Nephron (organoid): ENCODE measurements around the gene SLC2A4.
A peak's percentile ranks its signal among the peaks of the same experiment; 100 is the strongest.

Experiments
- H3K27ac Mint-ChIP-seq, 3 experiments: 2 replicates each; pipeline ENCODE4 v1.8.0; 2020; ENCODE audit warnings: mixed read lengths in 3 of 3, mild to moderate bottlenecking in 2 of 3, moderate library complexity in 1 of 3
- H3K27me3 Mint-ChIP-seq: 2 replicates; pipeline ENCODE4 v1.8.0; 2021; ENCODE audit warnings: low read depth, mild to moderate bottlenecking, moderate library complexity, mixed read lengths
- H3K36me3 Mint-ChIP-seq: 2 replicates; pipeline ENCODE4 v1.8.0; 2020; ENCODE audit warnings: low read depth, mixed read lengths
- H3K4me1 Mint-ChIP-seq: 2 replicates; pipeline ENCODE4 v1.8.0; 2020; ENCODE audit warnings: mixed read lengths
- H3K4me3 Mint-ChIP-seq, 3 experiments: 2 replicates each; pipeline ENCODE4 v1.8.0; 2020; ENCODE audit warnings: mild to moderate bottlenecking in 3 of 3, mixed read lengths in 3 of 3, moderate library complexity in 2 of 3
- H3K9me3 Mint-ChIP-seq: 2 replicates; pipeline ENCODE4 v1.8.0; 2020; ENCODE audit warnings: mixed read lengths
- TF ChIP-seq, protein P1 (sequence below), 3 experiments: fragments of 200-600 bp; sonication (generic); IDR thresholded peaks; one replicate each; pipeline ENCODE4 v1.5.0; 2021; ENCODE audit warnings: antibody characterized with exemption in 3 of 3; ENCODE audit not compliant: unreplicated experiment in 3 of 3

The SLC2A4 gene

DNA sequence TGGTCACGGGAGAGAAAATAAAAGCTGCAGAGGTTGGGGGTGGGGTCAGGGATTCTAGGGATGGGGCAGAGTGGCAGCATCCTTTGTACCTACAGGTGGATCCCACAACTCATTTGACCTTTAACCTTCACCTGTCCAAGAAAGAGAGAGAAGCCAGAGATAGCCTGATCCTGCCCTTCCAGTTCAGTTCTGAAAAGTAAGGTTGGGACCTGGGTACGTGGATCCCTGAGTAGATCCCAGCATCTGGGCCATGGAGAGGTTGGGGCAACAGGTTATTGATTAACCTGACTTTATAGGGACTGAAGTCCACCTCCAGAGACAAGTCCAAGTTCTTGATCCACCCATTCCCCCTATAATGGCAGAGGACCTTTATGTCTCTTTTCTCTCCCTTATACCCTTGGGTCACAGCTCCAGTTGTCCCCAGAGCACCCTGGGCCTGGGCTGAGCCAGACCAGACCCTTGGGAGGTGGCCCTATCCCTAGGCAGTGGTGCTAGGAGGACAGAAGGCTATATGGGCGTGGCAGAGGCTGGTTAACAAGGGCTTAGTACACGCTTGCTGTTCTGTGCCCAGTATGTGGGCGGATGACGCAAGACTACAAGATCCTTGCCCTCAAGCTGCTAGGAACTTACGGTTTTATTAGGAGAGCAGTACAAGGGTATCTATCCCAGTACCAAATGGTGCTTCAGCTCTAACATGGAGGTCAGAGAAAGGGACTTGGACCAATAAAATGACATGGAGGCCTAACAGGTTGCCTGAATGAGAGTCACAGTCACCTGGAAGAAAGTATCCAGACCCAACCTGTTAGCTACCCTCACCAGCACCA is 22.6 kb upstream of the SLC2A4 start:
- Mint-ChIP-seq H3K36me3 (peaks cover 41% of the 10 kb centered on the region), H3K4me3 (peak overlapping the region; percentile 24 to 65 (median 44)), H3K9me3 (no peaks in the 10 kb centered on the region), H3K27me3 (peaks cover 49% of the 10 kb centered on the region), H3K27ac (peak overlapping the region in 2 of 3 experiments; percentile 43 to 79), H3K4me1 (peaks cover 8% of the 10 kb centered on the region)
- TF ChIP-seq, protein P1, sequence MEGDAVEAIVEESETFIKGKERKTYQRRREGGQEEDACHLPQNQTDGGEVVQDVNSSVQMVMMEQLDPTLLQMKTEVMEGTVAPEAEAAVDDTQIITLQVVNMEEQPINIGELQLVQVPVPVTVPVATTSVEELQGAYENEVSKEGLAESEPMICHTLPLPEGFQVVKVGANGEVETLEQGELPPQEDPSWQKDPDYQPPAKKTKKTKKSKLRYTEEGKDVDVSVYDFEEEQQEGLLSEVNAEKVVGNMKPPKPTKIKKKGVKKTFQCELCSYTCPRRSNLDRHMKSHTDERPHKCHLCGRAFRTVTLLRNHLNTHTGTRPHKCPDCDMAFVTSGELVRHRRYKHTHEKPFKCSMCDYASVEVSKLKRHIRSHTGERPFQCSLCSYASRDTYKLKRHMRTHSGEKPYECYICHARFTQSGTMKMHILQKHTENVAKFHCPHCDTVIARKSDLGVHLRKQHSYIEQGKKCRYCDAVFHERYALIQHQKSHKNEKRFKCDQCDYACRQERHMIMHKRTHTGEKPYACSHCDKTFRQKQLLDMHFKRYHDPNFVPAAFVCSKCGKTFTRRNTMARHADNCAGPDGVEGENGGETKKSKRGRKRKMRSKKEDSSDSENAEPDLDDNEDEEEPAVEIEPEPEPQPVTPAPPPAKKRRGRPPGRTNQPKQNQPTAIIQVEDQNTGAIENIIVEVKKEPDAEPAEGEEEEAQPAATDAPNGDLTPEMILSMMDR (IDR thresholded peaks at IDR 0.05; ENCODE audit: unreplicated experiment in 3 of 3) = no peak

DNA sequence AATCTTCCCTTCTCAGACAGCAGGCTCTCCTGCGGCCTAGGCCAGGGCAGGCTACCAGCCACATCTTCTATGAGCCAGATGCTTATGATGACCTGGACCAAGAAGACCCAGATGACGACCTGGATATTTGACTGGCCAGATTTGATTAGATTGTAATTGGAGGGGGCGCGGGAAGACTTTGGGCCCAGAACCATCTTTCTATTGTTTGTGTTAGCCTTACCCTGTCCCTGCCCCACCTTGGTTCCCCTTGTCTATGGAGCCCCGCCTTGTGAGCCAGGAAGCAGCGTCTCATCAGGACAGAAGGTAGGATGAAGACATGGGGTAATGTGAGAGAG is 22.0 kb upstream of the SLC2A4 start:
- Mint-ChIP-seq H3K4me3 (peak overlapping the region; percentile 24 to 65 (median 44)), H3K27me3 (peaks cover 55% of the 10 kb centered on the region), H3K36me3 (peaks cover 37% of the 10 kb centered on the region), H3K9me3 (no peaks in the 10 kb centered on the region), H3K4me1 (peaks cover 11% of the 10 kb centered on the region), H3K27ac (peak overlapping the region in 1 of 3 experiments; percentile 79)
- TF ChIP-seq, protein P1 (IDR thresholded peaks at IDR 0.05; ENCODE audit: unreplicated experiment in 3 of 3) = no peak

DNA sequence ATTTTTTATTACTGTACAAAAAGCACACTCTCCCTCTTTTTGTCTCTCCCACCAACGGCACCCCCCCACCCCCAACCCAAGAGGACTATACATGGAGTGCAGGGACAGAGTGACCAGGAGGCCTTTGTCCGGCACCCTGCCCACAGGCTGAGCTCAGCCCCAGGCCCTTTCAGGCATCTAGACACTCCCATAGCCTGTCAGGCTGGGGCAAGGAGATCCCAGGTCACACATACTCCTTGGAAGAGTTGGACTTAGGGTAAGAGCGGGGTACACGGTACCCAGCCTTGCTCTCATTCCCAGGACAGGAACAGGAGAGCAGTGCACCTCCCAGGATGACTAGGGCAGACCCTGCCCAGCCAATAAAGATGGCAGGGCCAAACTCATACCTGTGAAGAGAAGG is 21.4 kb upstream of the SLC2A4 start:
- peaks cover 11% of the 10 kb centered on the region for H3K4me1 Mint-ChIP-seq
- peaks cover 61% of the 10 kb centered on the region for H3K27me3 Mint-ChIP-seq
- H3K4me3 Mint-ChIP-seq = peak overlapping the region; percentile 54 to 76 (median 63)
- TF ChIP-seq, protein P1 (IDR thresholded peaks at IDR 0.05; ENCODE audit: unreplicated experiment in 3 of 3) = no peak
- no peaks in the 10 kb centered on the region for H3K9me3 Mint-ChIP-seq
- H3K36me3 Mint-ChIP-seq = peaks cover 32% of the 10 kb centered on the region
- peak overlapping the region in 2 of 3 experiments; percentile 18 to 37 for H3K27ac Mint-ChIP-seq

DNA sequence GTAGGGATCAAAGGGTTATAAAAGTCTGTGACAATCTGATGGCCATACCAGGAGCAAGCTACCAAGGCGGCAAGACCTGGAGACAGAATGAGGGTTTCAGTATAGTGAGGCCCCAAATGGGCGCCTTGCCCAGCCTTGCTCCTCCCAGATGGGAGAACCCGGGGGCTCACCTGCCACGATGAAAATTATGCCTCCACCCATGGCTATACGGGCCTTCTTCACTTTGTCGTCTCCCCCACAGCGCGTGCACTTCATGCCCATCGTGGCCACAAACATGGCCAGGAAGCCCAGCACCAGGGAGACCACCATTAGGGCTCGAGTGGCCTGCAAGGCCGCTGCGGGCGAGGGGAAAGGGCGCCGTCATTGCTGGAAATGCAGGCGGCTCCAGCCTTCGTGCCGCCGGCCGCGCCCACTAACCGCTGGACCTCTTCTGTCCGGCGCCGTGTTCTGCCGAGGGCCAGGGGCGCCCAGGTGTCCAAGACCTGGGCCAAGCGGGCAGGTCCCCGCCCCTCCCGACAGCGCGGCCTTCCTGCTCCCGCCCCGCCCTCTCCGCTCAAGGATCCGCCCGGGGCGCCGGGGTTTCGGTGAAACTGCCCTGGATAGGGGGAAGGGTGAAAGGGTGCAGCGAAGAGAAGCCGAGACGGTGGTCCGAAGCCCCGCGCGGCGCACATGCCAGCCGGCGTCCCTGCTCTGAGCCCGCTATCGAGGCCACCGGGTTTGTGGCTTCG is 20.7 kb upstream of the SLC2A4 start:
- H3K27ac Mint-ChIP-seq = peak overlapping the region in 2 of 3 experiments; percentile 18 to 75
- H3K4me3 Mint-ChIP-seq = peak overlapping the region; percentile 54 to 77 (median 76)
- H3K36me3 Mint-ChIP-seq = peaks cover 32% of the 10 kb centered on the region
- peaks cover 68% of the 10 kb centered on the region for H3K27me3 Mint-ChIP-seq
- H3K4me1 Mint-ChIP-seq = peaks cover 11% of the 10 kb centered on the region
- no peaks in the 10 kb centered on the region for H3K9me3 Mint-ChIP-seq
- TF ChIP-seq, protein P1 (IDR thresholded peaks at IDR 0.05; ENCODE audit: unreplicated experiment in 3 of 3) = no peak

DNA sequence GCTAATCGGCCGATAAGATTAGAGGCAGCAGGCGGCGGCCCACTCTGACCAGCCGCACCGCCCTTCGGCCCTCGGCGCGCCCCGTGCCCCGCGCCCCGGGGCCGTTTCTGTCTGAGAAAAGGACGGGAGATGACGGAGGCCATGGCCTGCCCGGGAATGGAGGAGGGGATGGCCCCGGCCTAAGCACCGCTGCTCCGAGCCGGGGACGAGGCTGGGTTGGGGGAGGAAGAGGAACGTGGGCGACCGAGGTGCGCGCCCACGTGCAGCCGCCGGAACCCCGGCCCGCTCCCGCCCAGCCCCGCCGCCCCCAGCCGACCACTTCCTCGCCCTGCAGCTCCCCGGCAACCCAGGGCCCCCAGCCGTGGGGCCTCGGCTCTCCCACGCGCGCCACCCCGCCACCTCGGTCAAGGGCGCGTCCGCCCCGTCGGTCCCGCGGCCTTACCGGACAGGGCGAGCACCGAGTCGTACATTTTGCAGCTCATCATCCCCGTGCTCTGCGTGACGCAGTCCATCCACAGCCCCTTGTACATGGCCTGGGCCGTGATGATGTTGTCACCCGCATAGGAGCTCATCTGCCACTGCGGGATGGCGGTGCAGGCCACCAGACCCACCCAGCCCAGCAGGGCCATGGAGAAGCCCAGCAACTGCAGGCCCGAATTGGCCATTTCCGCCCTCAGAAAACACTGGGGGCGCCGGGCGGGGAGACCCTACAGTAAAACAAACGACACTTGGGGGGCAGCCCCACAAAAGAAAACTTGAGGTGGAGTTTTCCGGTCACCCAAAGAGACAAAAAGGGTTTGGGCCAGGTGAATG is 19.9 kb upstream of the SLC2A4 start:
- peak overlapping the region in 1 of 3 experiments; percentile 84 for H3K27ac Mint-ChIP-seq
- TF ChIP-seq, protein P1 (IDR thresholded peaks at IDR 0.05; ENCODE audit: unreplicated experiment in 3 of 3) = no peak

More for the DNA sequence above, 19.9 kb upstream of the SLC2A4 start:
- peaks cover 11% of the 10 kb centered on the region for H3K4me1 Mint-ChIP-seq
- peaks cover 27% of the 10 kb centered on the region for H3K36me3 Mint-ChIP-seq
- H3K4me3 Mint-ChIP-seq = peak overlapping the region; percentile 77 to 90 (median 80)
- H3K9me3 Mint-ChIP-seq = no peaks in the 10 kb centered on the region
- peaks cover 74% of the 10 kb centered on the region for H3K27me3 Mint-ChIP-seq
